Measurements from ENCODE around the gene LINC01488. TPM values are rescaled to one million over a fixed set of nuclear protein-coding genes. Genes with fewer than 3 reads are reported as not detected.
A peak's percentile ranks its signal among the peaks of the same experiment; 100 is the strongest.

Gene LINC01488
- total RNA-seq, 1 donor from 2014 or later, result not detected

- TF ChIP-seq CTCF (IDR thresholded peaks at IDR 0.05), result no peak
- ATAC-seq, result no peak
- no peak overlapping the region for H3K27ac ChIP-seq
- no peaks in the 10 kb centered on the region for H3K36me3 ChIP-seq
- peaks cover 21% of the 10 kb centered on the region for H3K4me1 ChIP-seq
- no peaks in the 10 kb centered on the region for H3K9me3 ChIP-seq
- H3K4me3 ChIP-seq, result no peak overlapping the region
- intact Hi-C loops (cut with DNase I), result no loop called here
- no peak for DNase-seq
- no peaks in the 10 kb centered on the region for H3K27me3 ChIP-seq
Observed at GRCh38 chr11:69493931-69494821, 12.7 kb downstream of the LINC01488 start.

DNA sequence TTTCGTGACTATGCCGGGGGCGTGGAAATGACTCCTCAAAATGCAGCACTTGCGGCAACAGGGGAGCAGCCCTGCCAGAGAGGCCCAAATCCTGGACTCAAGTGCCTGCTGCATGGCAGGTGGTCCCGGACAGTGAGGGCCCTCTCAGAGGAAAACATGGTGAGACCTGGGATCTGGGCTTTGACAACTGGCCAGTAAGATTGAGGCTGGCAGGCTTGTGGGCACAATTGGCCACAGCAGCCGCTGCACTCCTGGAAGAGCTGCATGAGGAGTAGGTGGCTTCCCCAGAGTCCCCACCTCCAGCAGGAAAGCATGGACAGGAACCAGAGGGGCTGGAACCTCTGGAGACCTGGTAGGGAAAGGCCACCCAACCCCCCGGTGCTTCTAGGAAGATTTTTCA, 13.4 kb downstream of the LINC01488 start:
- H3K9me3 ChIP-seq, result no peaks in the 10 kb centered on the region
- intact Hi-C loops (cut with DNase I), result no loop called here
- no peak for TF ChIP-seq CTCF (IDR thresholded peaks at IDR 0.05)
- H3K27me3 ChIP-seq, result no peaks in the 10 kb centered on the region
- no peak overlapping the region for H3K4me3 ChIP-seq
- H3K4me1 ChIP-seq, result peaks cover 21% of the 10 kb centered on the region
- DNase-seq (no peak), ATAC-seq (no peak)
- no peak overlapping the region for H3K27ac ChIP-seq
- no peaks in the 10 kb centered on the region for H3K36me3 ChIP-seq

DNA sequence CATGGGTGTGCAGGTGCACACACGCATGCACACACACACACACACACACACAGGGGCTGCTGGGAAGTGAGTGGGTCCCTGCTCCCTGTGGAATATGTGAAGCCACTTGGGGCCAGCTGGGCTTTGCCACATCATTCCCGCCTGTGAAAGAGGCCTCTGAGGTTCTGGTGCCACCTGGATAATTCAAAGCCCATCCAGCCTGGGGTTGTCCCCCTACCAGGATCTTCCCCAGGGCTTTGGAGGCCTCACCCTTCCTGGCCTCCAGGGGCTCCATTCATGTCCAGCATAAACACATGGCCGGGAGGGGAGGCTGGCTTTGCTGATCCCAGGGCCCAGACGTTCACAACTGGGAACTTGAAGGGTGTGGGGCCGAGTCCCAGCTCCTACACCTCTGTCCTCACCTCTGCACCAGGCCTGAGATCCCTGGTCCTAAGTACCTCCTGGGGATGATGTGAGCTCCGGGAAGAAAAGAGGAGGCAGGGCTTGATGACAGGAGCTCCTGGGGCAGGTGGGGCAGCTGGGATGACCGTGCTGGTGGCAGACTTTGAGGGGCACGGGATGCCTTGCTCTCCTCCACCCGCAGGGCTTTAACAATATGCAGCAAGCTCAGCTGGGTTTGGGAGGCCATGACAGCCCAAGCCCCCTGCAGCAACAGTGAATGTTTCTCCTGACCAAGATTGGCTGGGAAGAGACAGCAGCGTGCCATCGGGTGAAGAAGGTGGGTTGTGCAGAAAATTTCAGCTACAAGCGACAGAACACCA, 14.2 kb downstream of the LINC01488 start:
- H3K4me3 ChIP-seq, result no peak overlapping the region
- ATAC-seq (no peak), DNase-seq (peak; percentile 55)
- H3K27me3 ChIP-seq, result no peaks in the 10 kb centered on the region
- H3K9me3 ChIP-seq, result no peaks in the 10 kb centered on the region
- intact Hi-C loops (cut with DNase I), result no loop called here
- H3K36me3 ChIP-seq, result no peaks in the 10 kb centered on the region
- TF ChIP-seq CTCF (IDR thresholded peaks at IDR 0.05), result no peak
- no peak overlapping the region for H3K27ac ChIP-seq
- H3K4me1 ChIP-seq, result peaks cover 21% of the 10 kb centered on the region

GRCh38 chr11:69496202-69496557, 14.7 kb downstream of the LINC01488 start:
- Histone ChIP-seq H3K4me3 (no peak overlapping the region), H3K4me1 (peaks cover 21% of the 10 kb centered on the region), H3K27me3 (no peaks in the 10 kb centered on the region), H3K36me3 (no peaks in the 10 kb centered on the region), H3K27ac (peak overlapping the region; percentile 63), H3K9me3 (no peaks in the 10 kb centered on the region)
- ATAC-seq, result no peak
- intact Hi-C loops (cut with DNase I), result no loop called here
- peak; percentile 57 for DNase-seq
- TF ChIP-seq CTCF (IDR thresholded peaks at IDR 0.05), result no peak

DNA sequence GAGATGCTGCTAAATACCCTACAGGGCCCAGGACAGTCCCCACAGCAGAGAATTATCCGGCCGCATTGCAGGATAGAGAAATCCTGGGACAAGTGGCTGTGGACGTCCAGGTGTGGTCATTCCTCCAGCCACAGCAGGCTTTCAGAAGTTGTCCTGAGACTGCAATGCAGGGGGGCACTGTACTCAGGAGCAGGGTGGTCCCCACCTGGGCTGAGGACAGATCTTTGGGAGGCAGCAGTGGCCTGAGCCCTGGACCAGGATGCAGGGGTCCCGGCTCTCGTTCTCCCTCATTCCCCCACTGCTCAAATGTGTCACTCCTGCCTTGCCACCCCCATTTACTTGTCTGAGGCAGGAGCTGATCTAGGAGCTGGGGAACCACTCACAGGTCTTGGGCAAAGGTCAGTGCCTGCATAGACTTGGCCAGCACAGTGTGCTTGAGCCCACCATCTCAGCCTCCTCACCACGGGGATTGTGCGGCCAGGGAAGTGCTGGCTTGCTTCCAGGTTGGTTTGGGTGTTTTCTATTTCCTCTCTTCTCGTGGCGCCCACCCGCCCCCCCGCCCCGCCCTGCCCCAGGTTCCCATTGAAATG, 15.3 kb downstream of the LINC01488 start:
- ATAC-seq, result peak; percentile 20
- Histone ChIP-seq H3K4me3 (no peak overlapping the region), H3K27me3 (no peaks in the 10 kb centered on the region), H3K9me3 (no peaks in the 10 kb centered on the region), H3K27ac (peak overlapping the region; percentile 63), H3K36me3 (no peaks in the 10 kb centered on the region), H3K4me1 (peaks cover 21% of the 10 kb centered on the region)
- peak; percentile 39 for DNase-seq
- intact Hi-C loops (cut with DNase I), result no loop called here
- no peak for TF ChIP-seq CTCF (IDR thresholded peaks at IDR 0.05)

All from upper lobe of right lung (tissue), 1 donor.